ENCODE results near the gene SCO2. TPM values are rescaled to one million over a fixed set of nuclear protein-coding genes. Genes with fewer than 3 reads are reported as not detected.

SCO2 gene
- total and polyA plus RNA-seq, 2 of the 4 experiments (the other 2 are of a cell fraction): 1.3 to 1.9 TPM

DNA sequence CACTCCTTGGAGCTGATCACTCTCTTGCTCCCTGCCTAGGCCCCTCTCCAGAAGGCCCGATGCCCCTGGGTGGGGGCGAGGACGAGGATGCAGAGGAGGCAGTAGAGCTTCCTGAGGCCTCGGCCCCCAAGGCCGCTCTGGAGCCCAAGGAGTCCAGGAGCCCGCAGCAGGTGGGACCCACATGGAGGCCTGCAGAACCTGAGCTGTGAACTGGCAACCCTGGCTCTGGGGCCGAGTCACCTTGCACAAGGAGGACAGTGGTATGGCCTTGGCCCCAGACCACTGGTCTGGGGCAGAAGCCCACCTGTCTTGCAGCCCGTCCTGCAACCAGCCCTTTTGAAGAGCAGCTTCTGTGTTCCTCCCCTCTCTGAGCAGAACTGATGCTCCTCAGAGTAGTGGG is 6.2 kb downstream of the SCO2 start:
- no peak overlapping the region for H3K18ac ChIP-seq (ENCODE audit: low read depth, low read length)
- no peaks in the 10 kb centered on the region for H3K9me1 ChIP-seq (ENCODE audit: insufficient read depth, low read length)
- intact Hi-C loops (cut with micrococcal nuclease) (no loop called here), dilution Hi-C loops (cut with HindIII; ENCODE audit: low sequenced_read_pairs, unreplicated experiment) (no loop called here), in situ Hi-C loops (cut with MboI; ENCODE audit: low sequenced_read_pairs) (no loop called here)
- no peak overlapping the region for H2AK9ac ChIP-seq (replicated peaks; ENCODE audit: low read depth, low read length, poor library complexity)
- no peak overlapping the region for H3K14ac ChIP-seq (replicated peaks; ENCODE audit: low read depth, low read length)
- H2BK20ac ChIP-seq (ENCODE audit: low read depth, low read length): no peak overlapping the region
- H2AFZ ChIP-seq (replicated peaks; ENCODE audit: low read length, poor library complexity): no peak overlapping the region
- peaks cover 49% of the 10 kb centered on the region for H3K36me3 ChIP-seq (ENCODE audit: control insufficient read depth, insufficient read depth, low read length)
- CTCF ChIA-PET: no interaction called here
- WGBS, 2 experiments (ENCODE audit: extremely low coverage in 2 of 2, insufficient read length in 1 of 2): 94% methylated on average over 6 of the region's 8 CpGs; no CpG with 5 or more reads in 1 of the 2 experiments
- no peaks in the 10 kb centered on the region for H3K9me3 ChIP-seq (ENCODE audit: control insufficient read depth, insufficient read depth, low read length)
- H4K20me1 ChIP-seq (ENCODE audit: insufficient read depth, low read length): peaks cover 15% of the 10 kb centered on the region
- H3K79me1 ChIP-seq (ENCODE audit: low read depth in 1 of 2, low read length in 2 of 2): peaks cover 19 to 50% of the 10 kb centered on the region in 2 experiments
- no peak overlapping the region for H4K5ac ChIP-seq (ENCODE audit: low read depth, low read length)
- no peak overlapping the region for H3K23ac ChIP-seq (ENCODE audit: low read depth, low read length)
- H2AK5ac ChIP-seq (ENCODE audit: low read depth, low read length): no peak overlapping the region
- H2BK15ac ChIP-seq (ENCODE audit: low read depth, low read length): no peak overlapping the region
- no peak overlapping the region for H3K56ac ChIP-seq (ENCODE audit: extremely low read depth, insufficient read depth, low read length)
- H4K8ac ChIP-seq (ENCODE audit: low read depth in 2 of 2, low read length in 2 of 2): no peak overlapping the region
- no peaks in the 10 kb centered on the region for H3K27me3 ChIP-seq (ENCODE audit: control insufficient read depth, insufficient read depth, low read length)
- H2BK120ac ChIP-seq (ENCODE audit: low read depth, low read length): no peak overlapping the region
- H3K9ac ChIP-seq (ENCODE audit: low read depth, low read length): no peak overlapping the region
- POLR2A ChIA-PET (ENCODE audit: unreplicated experiment): no interaction called here
- H3K27ac ChIP-seq (ENCODE audit: insufficient read depth, low read length): no peak overlapping the region
- H4K91ac ChIP-seq (ENCODE audit: insufficient read depth, low read depth, low read length): no peak overlapping the region
- no peak overlapping the region for H2BK5ac ChIP-seq (ENCODE audit: low read depth, low read length, poor library complexity, severe bottlenecking)
- no peak for DNase-seq
- ATAC-seq (ENCODE audit: low read depth): no peak
- TF ChIP-seq FOS (IDR thresholded peaks at IDR 0.05; ENCODE audit: low read depth, low read length) (no peak), NFE2L2 (IDR thresholded peaks at IDR 0.05; ENCODE audit: low read depth, low read length) (no peak), RAD21 (IDR thresholded peaks at IDR 0.05; ENCODE audit: low read length) (no peak), CEBPB (IDR thresholded peaks at IDR 0.05; ENCODE audit: low read depth, low read length) (no peak), MAFK (IDR thresholded peaks at IDR 0.05; ENCODE audit: low read depth, low read length) (no peak), MXI1 (IDR thresholded peaks at IDR 0.05; ENCODE audit: borderline replicate concordance, low read depth, low read length) (no peak), CTCF (conservative IDR thresholded peaks at IDR 0.05; ENCODE audit: low read depth, low read length) (no peak), MAZ (IDR thresholded peaks at IDR 0.05; ENCODE audit: borderline replicate concordance, low read depth, low read length) (no peak), RFX5 (IDR thresholded peaks at IDR 0.05; ENCODE audit: low read depth, low read length) (no peak), BHLHE40 (IDR thresholded peaks at IDR 0.05; ENCODE audit: low read depth, low read length) (no peak)
- TF ChIP-seq, protein P1, sequence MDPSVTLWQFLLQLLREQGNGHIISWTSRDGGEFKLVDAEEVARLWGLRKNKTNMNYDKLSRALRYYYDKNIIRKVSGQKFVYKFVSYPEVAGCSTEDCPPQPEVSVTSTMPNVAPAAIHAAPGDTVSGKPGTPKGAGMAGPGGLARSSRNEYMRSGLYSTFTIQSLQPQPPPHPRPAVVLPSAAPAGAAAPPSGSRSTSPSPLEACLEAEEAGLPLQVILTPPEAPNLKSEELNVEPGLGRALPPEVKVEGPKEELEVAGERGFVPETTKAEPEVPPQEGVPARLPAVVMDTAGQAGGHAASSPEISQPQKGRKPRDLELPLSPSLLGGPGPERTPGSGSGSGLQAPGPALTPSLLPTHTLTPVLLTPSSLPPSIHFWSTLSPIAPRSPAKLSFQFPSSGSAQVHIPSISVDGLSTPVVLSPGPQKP (IDR thresholded peaks at IDR 0.05; ENCODE audit: borderline replicate concordance, low read depth, low read length): no peak
- no peak overlapping the region for H3K4me3 ChIP-seq (ENCODE audit: insufficient read depth, low read depth, low read length)
- no peak overlapping the region for H3K4me2 ChIP-seq (ENCODE audit: low read depth, low read length)
- H3K4me1 ChIP-seq (ENCODE audit: control insufficient read depth, insufficient read depth, low read length): no peaks in the 10 kb centered on the region; the same call in 1 of the 2 replicates
- no TSS peak for BruUV-seq (replicated peaks)
- no peak overlapping the region for H3K4ac ChIP-seq (ENCODE audit: low read depth, low read length)
